Measurements from ENCODE around the gene MEF2A.

The MEF2A gene

GRCh38 chr15:99562238-99562637, 3.5 kb upstream of the MEF2A start:
- no peak for DNase-seq (ENCODE audit: low read depth in 2 of 2, low spot score in 1 of 2)

DNA sequence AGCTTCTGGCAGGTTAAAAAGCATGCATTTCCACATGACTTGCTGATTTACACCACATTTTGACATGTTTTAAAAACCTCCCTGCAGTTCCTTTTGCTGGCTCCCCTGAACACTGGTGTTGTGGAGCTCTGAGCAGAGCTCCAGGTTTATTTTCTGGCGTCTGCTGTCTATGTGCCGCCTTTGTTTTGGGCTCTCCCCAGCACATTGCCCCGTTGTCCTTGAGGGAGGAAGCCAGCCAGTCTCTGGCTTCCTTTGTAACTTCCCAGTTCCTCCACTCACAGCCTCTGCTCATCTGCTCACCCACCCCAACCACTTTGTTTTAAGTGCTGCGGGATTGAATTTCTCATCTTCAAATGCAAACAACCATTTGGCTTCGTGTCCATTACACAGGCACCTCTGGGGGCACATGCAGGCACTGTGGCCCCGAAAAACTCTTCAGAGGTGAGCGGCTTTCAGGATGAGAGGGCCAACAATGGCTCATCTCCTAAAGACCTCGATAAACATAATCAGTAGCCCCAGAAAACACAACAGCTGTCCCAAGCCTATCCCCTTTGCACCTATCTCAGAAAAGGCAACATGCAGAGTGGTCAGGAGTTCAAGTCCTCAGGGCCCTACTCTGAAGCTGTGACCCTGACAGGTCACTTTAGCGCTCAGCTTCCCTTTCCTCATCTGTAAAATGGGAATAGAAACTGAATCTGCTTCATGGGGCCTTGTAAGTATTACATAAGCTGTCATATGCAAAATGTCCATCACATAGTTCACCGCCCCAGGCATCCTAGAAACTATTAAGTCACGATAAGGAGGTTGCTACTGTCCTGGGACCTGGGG, 1.3 kb upstream of the MEF2A start:
- no peak for DNase-seq (ENCODE audit: low read depth in 2 of 2, low spot score in 1 of 2)

DNA sequence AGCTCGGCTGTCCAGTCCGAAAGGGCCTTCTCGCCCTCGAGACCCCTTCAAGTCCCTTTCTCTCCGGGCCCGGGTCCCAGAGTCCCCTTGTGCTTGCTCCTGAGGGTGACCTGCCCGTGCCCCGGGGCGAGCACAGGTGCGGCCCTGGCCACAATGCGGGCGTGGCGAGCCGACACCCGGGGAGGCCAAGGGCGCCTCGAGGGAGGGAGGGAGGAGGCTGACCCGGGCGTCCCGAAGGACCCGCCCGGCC, 810 bp upstream of the MEF2A start:
- DNase-seq (ENCODE audit: low read depth in 2 of 2, low spot score in 1 of 2) = no peak

GRCh38 chr15:99566157-99566897, 543 bp downstream of the MEF2A start:
- DNase-seq (ENCODE audit: low read depth in 2 of 2, low spot score in 1 of 2) = no peak

- DNase-seq (ENCODE audit: low read depth in 2 of 2, low spot score in 1 of 2) = no peak
Measured at GRCh38 chr15:99568625-99569352, 3.0 kb downstream of the MEF2A start.

DNA sequence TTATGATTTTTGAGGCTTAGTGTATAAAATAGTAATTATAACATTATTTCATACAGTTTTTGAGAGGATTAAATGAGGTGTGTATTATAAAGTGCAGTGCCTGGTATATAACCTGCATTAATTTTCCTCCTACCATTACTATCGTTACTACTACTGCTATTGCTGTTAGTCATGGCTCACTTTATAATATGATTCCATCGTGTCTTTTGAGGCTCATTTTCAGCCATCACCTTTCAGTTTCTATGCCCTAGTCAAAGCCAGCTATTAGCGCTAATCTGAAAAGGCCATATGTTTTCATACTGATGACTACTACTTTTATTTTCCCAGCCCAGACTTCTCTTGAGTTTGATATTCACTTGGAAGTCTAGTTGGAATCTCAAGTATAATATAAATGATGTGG, 5.5 kb downstream of the MEF2A start:
- no peak for DNase-seq (ENCODE audit: low read depth in 2 of 2, low spot score in 1 of 2)

- DNase-seq (ENCODE audit: low read depth in 2 of 2, low spot score in 1 of 2) = no peak
Measured at GRCh38 chr15:99574048-99574447, 8.3 kb downstream of the MEF2A start.

- no peak for DNase-seq (ENCODE audit: low read depth in 2 of 2, low spot score in 1 of 2)
Measured at GRCh38 chr15:99574502-99574901, 8.7 kb downstream of the MEF2A start.

DNA sequence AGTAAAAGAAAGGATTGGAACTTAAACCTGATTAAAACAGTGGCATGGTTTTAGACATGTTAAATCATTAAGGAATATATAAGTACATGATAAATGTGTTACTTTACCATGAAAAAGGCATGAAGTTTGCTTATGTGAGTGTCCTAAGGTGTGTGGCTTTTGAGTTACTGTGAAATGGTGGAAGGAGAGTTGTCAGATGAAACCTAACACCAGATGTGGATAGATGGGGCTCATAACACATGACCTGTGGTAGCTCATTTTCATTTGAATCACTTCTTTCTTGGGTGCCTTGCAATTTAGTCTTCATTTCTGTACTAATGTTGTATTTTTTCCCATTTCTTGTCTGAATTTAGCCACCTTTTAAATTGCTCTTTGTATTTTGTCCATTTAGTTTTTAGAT, 13.0 kb downstream of the MEF2A start:
- DNase-seq (ENCODE audit: low read depth in 2 of 2, low spot score in 1 of 2) = no peak

DNA sequence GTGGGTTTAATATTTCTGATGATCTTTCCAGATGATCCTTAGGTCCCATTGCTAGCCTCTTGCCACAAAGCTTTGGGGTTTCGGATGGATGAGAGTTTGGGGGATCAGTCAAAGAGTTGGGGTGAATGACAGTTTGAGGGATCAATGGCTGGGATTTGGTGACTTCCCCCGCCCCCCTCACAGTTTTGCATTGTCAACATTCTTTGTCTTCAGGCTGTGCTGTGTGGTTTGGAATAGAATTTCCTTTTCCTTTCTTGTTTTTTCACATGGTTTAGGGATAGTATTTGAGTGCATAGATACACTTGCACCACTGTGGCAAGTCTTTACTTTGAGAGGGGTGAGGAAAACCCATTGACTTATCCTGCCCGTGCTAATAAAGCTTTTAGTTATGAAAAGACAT, 14.3 kb downstream of the MEF2A start:
- DNase-seq (ENCODE audit: low read depth in 2 of 2, low spot score in 1 of 2) = no peak

- no peak for DNase-seq (ENCODE audit: low read depth in 2 of 2, low spot score in 1 of 2)
Measured at GRCh38 chr15:99582508-99582960, 16.8 kb downstream of the MEF2A start.

- DNase-seq (ENCODE audit: low read depth in 2 of 2, low spot score in 1 of 2) = no peak
Measured at GRCh38 chr15:99584081-99584600, 18.4 kb downstream of the MEF2A start.

- no peak for DNase-seq (ENCODE audit: low read depth in 2 of 2, low spot score in 1 of 2)
Measured at GRCh38 chr15:99586121-99586520, 20.3 kb downstream of the MEF2A start.

DNA sequence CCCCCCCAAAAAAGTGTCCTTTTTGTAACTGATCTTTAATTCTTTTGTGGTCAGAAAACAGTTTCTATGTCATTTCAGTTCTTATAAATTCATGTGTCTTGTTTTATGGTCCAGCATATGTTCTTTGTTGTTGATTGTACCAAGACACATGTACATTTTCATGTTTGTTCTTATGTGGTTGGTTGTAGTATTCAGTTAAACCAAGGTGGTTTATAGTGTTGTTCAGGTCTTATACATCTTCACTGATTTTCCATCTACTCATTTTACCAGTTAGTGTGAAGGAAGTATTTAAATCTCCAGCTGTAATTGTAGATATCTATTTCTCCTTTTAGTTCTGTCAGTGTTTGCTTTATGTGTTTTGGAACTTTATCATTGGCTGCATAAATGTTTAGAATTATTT, 24.0 kb downstream of the MEF2A start:
- no peak for DNase-seq (ENCODE audit: low read depth in 2 of 2, low spot score in 1 of 2)

GRCh38 chr15:99590913-99591646, 25.3 kb downstream of the MEF2A start:
- no peak for DNase-seq (ENCODE audit: low read depth in 2 of 2, low spot score in 1 of 2)

- no peak for DNase-seq (ENCODE audit: low read depth in 2 of 2, low spot score in 1 of 2)
Measured at GRCh38 chr15:99592145-99592791, 26.5 kb downstream of the MEF2A start.

GRCh38 chr15:99593070-99593469, 27.3 kb downstream of the MEF2A start:
- no peak for DNase-seq (ENCODE audit: low read depth in 2 of 2, low spot score in 1 of 2)

GRCh38 chr15:99594916-99595315, 29.1 kb downstream of the MEF2A start:
- no peak for DNase-seq (ENCODE audit: low read depth in 2 of 2, low spot score in 1 of 2)

- DNase-seq (ENCODE audit: low read depth in 2 of 2, low spot score in 1 of 2) = no peak
Measured at GRCh38 chr15:99598296-99598695, 32.5 kb downstream of the MEF2A start.

DNA sequence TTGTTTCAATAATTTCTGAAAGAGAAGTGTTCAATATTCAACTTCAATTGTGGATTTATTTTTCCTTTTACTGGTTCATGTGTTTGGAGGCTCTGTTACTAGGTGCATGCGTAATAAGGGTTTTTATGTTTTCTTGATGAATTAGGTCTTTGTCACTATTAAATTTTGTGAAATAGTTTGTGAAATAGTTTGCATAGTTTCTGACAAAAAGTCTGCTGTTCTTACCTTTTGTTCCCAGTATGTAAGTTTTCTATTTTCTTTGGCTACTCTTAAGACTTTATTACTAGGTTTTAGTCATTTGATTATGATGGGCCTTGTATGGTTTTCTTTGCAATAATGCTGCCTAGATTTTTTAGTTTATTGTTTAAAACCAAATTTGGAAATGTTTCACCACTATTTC, 38.0 kb downstream of the MEF2A start:
- no peak for DNase-seq (ENCODE audit: low read depth in 2 of 2, low spot score in 1 of 2)

DNA sequence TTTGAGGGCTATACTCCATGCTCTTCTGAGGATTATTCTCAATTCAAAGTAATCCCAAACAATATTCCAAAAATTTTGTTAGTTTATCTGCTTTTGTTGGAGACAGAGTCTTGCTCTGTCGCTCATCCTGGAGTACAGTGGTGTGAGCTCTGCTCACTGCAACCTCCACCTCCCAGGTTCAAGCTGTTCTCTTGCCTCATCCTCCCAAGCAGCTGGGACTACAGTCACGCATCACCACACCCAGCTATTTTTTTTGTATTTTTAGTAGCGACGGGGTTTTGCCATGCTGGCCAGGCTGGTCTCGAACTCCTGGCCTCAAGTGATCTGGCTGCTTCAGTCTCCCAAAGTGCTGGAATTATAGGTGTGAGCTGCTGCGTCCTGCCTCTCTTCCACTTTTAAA, 39.1 kb downstream of the MEF2A start:
- no peak for DNase-seq (ENCODE audit: low read depth in 2 of 2, low spot score in 1 of 2)
